ENCODE measurements around the gene LHPP. TPM values are rescaled to one million over a fixed set of nuclear protein-coding genes. Genes with fewer than 3 reads are reported as not detected.

Gene LHPP
- total and polyA plus RNA-seq, 2 donors (not counting 1 experiment from before 2014, with no cell fraction given), result 10.2 to 15.6 TPM

DNA sequence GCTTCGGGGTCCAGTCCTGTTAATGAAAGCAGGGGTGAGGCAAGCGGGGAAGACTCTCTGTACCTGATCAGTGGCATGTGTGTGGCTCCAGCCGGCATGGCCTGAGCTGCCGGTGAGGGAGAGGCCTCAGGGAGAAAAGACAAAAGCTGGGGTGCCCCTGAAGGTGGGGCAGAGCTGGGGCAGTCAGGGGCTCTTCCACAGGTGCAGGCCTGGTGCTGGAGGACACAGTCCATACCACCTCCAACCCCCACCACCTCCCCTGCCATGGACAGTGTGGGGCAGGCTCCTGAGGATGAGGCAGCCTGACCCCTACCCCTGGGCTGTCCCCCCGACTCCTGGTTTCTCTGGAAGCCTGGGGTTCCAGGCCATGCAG lies 129.5 kb downstream of the LHPP start:
- Histone ChIP-seq H3K4me3 (replicated peaks in 1 of 4; ENCODE audit: control extremely low read depth in 1 of 4, insufficient read depth in 1 of 4, low read depth in 3 of 4, low read length in 4 of 4) (no peak overlapping the region), H3K4me2 (ENCODE audit: extremely low read depth, insufficient read depth, low read length) (no peak overlapping the region), H3K27ac (ENCODE audit: insufficient read depth, low read length) (no peak overlapping the region), H2AFZ (ENCODE audit: low read length) (no peak overlapping the region), H4K20me1 (ENCODE audit: control insufficient read depth, extremely low read depth, insufficient read depth, low read length) (no peaks in the 10 kb centered on the region), H3K27me3 (ENCODE audit: control insufficient read depth, insufficient read depth, low read length) (no peaks in the 10 kb centered on the region), H3K79me2 (ENCODE audit: control insufficient read depth, insufficient read depth, low read length) (no peaks in the 10 kb centered on the region), H3K9me3 (ENCODE audit: control insufficient read depth, insufficient read depth, low read depth, low read length) (no peaks in the 10 kb centered on the region), H3K4me1 (ENCODE audit: control insufficient read depth, extremely low read depth, insufficient read depth, low read length) (no peaks in the 10 kb centered on the region), H3K9ac (ENCODE audit: insufficient read depth, low read length) (no peak overlapping the region), H3K36me3 (ENCODE audit: control insufficient read depth, insufficient read depth, low read length) (no peaks in the 10 kb centered on the region)
- no peak for DNase-seq (ENCODE audit: low read depth in 2 of 2)
- no peak for TF ChIP-seq EZH2 (IDR thresholded peaks at IDR 0.05; ENCODE audit: low read length, missing control alignments)
- TF ChIP-seq, protein P1, sequence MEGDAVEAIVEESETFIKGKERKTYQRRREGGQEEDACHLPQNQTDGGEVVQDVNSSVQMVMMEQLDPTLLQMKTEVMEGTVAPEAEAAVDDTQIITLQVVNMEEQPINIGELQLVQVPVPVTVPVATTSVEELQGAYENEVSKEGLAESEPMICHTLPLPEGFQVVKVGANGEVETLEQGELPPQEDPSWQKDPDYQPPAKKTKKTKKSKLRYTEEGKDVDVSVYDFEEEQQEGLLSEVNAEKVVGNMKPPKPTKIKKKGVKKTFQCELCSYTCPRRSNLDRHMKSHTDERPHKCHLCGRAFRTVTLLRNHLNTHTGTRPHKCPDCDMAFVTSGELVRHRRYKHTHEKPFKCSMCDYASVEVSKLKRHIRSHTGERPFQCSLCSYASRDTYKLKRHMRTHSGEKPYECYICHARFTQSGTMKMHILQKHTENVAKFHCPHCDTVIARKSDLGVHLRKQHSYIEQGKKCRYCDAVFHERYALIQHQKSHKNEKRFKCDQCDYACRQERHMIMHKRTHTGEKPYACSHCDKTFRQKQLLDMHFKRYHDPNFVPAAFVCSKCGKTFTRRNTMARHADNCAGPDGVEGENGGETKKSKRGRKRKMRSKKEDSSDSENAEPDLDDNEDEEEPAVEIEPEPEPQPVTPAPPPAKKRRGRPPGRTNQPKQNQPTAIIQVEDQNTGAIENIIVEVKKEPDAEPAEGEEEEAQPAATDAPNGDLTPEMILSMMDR (conservative IDR thresholded peaks at IDR 0.05 in 1 of 2, IDR thresholded peaks at IDR 0.05 in 1 of 2; ENCODE audit: low read depth in 1 of 2, low read length in 2 of 2), result no peak

DNA sequence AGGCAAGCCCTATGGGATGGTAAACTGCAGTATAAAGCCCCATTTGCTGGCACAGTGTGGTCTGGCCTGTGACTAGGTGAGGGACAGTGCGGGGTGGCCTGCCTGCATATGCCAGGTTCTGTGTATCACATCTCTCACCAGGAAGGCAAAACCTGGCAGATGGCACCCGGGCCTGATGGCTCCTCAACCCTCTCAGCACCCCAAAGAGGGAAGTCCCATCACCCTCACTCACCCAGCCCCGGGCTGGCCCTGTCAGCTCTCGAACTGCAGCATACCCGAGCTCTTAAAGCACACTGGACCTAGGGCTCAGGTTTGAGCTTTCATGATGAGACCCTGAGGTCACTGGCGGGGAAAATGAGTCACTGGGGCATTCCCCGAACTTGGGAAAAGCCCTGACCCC lies 130.5 kb downstream of the LHPP start:
- Histone ChIP-seq H3K36me3 (ENCODE audit: control insufficient read depth, insufficient read depth, low read length) (no peaks in the 10 kb centered on the region), H3K9me3 (ENCODE audit: control insufficient read depth, insufficient read depth, low read depth, low read length) (no peaks in the 10 kb centered on the region), H2AFZ (ENCODE audit: low read length) (no peak overlapping the region), H3K27me3 (ENCODE audit: control insufficient read depth, insufficient read depth, low read length) (no peaks in the 10 kb centered on the region), H3K4me3 (replicated peaks in 1 of 4; ENCODE audit: control extremely low read depth in 1 of 4, insufficient read depth in 1 of 4, low read depth in 3 of 4, low read length in 4 of 4) (no peak overlapping the region), H3K9ac (ENCODE audit: insufficient read depth, low read length) (no peak overlapping the region), H3K79me2 (ENCODE audit: control insufficient read depth, insufficient read depth, low read length) (no peaks in the 10 kb centered on the region), H3K4me1 (ENCODE audit: control insufficient read depth, extremely low read depth, insufficient read depth, low read length) (no peaks in the 10 kb centered on the region), H3K4me2 (ENCODE audit: extremely low read depth, insufficient read depth, low read length) (no peak overlapping the region), H4K20me1 (ENCODE audit: control insufficient read depth, extremely low read depth, insufficient read depth, low read length) (no peaks in the 10 kb centered on the region), H3K27ac (ENCODE audit: insufficient read depth, low read length) (no peak overlapping the region)
- DNase-seq (ENCODE audit: low read depth in 2 of 2), result no peak
- TF ChIP-seq, protein P1 (conservative IDR thresholded peaks at IDR 0.05 in 1 of 2, IDR thresholded peaks at IDR 0.05 in 1 of 2; ENCODE audit: low read depth in 1 of 2, low read length in 2 of 2), result no peak
- TF ChIP-seq EZH2 (IDR thresholded peaks at IDR 0.05; ENCODE audit: low read length, missing control alignments), result no peak

DNA sequence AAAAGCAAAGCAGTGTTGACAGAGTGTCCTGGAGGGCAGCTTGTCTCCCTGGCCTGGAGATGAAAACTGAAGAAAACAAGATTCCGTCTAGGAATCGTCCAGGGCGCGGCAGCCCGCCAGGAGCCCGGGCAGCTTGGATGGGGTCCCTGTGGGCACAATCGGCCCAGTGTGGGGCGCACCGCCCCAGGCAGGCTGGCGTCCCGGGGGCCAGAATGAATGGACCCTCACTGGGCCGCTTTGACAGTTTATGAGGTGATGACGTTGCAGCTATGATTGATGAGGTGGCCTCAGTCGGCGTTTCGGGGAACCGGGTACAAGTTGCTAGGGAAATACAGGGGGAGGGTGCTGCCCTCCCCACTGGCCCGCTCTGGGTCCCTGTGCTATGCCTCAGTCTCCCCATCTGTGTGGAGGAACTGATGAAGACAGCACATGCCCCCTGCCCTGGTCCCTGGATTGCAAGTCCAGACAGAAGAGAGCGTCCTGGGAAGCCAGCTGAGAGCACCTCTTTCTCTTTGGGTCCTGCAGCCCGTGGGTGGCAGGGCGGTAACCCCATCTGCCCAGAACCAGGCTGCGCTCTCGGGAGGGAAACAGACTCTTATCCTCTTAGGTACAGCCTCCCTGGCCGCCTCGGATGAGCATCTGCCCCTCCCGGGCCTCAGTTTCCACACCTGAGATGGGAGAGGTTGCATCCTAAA lies 131.3 kb downstream of the LHPP start:
- TF ChIP-seq EZH2 (IDR thresholded peaks at IDR 0.05; ENCODE audit: low read length, missing control alignments), result no peak
- TF ChIP-seq, protein P1 (conservative IDR thresholded peaks at IDR 0.05 in 1 of 2, IDR thresholded peaks at IDR 0.05 in 1 of 2; ENCODE audit: low read depth in 1 of 2, low read length in 2 of 2), result no peak
- H3K27me3 ChIP-seq (ENCODE audit: control insufficient read depth, insufficient read depth, low read length), result no peaks in the 10 kb centered on the region
- no peak overlapping the region for H3K27ac ChIP-seq (ENCODE audit: insufficient read depth, low read length)
- DNase-seq (ENCODE audit: low read depth in 2 of 2), result no peak
- H3K4me1 ChIP-seq (ENCODE audit: control insufficient read depth, extremely low read depth, insufficient read depth, low read length), result no peaks in the 10 kb centered on the region
- no peaks in the 10 kb centered on the region for H4K20me1 ChIP-seq (ENCODE audit: control insufficient read depth, extremely low read depth, insufficient read depth, low read length)
- H3K9ac ChIP-seq (ENCODE audit: insufficient read depth, low read length), result no peak overlapping the region
- H3K4me2 ChIP-seq (ENCODE audit: extremely low read depth, insufficient read depth, low read length), result no peak overlapping the region
- no peak overlapping the region for H3K4me3 ChIP-seq (replicated peaks in 1 of 4; ENCODE audit: control extremely low read depth in 1 of 4, insufficient read depth in 1 of 4, low read depth in 3 of 4, low read length in 4 of 4)
- no peaks in the 10 kb centered on the region for H3K9me3 ChIP-seq (ENCODE audit: control insufficient read depth, insufficient read depth, low read depth, low read length)
- H2AFZ ChIP-seq (ENCODE audit: low read length), result no peak overlapping the region
- H3K79me2 ChIP-seq (ENCODE audit: control insufficient read depth, insufficient read depth, low read length), result no peaks in the 10 kb centered on the region
- no peaks in the 10 kb centered on the region for H3K36me3 ChIP-seq (ENCODE audit: control insufficient read depth, insufficient read depth, low read length)
